Measurements from ENCODE around the gene ATAD2B.
A peak's percentile ranks its signal among the peaks of the same experiment; 100 is the strongest.
"Not testable (repeated sequence)": the region's sequence is repeated elsewhere in the genome, so short reads cannot be mapped to it uniquely, and the experiment has no call there.

The ATAD2B gene

DNA sequence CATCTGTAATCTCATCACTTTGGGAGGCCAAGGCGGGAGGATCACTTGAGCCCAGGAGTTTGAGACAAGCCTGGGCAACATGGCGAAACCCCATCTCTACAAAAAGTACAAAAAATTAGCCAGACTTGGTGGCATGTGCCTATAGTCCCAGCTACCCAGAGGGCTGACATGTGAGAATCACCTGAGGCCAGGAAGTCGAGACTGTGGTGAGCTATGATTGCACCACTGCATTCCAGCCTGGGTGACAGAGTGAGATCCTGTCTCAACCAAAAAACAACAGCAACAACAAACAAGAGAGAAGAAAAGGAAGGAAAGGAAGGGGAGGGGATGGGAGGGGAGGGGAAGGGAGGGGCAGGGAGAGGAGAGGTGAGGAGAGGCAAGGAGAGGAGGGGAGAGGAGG lies 203.9 kb downstream of the ATAD2B start:
- DNase-seq = not testable (repeated sequence)

DNA sequence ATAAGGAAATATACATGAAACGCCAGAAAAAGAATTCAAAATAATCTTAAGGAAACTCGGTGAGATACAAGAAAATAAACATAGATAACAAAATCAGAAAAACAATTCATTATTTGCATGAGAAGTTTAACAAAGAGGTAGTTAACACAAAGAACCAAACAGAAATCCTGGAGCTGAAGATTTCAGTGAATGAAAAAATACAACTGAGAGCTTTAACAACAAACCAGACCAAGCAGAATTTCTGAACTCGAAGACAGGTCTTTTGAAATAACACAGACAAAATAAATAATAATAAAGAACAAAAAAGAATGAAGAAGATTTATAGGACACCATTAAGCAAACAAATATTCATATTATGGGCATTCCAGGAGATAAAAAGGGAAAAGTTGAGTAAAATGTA lies 204.7 kb downstream of the ATAD2B start:
- no peak for DNase-seq

DNA sequence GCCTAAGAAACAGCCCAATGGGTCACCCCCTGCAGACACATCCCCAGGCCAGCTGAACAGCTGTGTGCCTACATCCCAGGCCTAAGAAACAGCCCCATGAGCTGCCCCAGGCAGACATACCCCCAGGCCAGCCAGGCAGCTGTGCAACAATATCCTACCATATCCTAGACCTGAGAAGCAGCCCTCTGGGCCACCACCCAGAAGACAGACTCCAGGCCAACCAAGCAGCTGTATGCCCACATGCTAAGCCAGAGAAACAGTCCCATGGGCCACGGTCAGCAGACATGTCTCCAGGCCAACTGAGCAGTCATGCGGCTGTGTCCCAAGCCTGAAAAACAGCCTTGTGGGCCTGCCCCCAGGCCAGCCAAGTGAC lies 205.5 kb downstream of the ATAD2B start:
- no peak for DNase-seq

GRCh38 chr2:23720705-23721453 lies 206.0 kb downstream of the ATAD2B start:
- DNase-seq = no peak

- no peak for DNase-seq
These were observed 207.2 kb downstream of the ATAD2B start for GRCh38 chr2:23719716-23720115.

- no peak for DNase-seq
These were observed 207.8 kb downstream of the ATAD2B start for GRCh38 chr2:23718931-23719700.

DNA sequence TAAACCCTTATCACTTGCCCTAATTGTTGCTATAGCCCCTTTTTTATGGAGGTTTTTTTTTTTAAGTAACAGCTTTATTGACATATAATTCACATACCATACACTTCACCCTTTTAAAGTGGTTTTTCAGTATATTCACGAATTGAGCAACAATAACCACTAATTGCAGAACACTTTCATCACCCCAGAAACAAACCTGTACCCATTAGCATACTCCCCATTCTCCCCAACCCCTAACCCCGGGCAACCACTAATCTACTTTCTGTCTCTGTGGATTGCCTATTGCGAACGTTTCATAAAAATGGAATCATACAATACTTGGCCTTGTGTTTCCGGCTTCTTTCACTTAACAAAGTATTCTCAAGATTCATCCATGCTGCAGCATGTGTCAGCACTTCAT lies 213.6 kb downstream of the ATAD2B start:
- no peak for DNase-seq

DNA sequence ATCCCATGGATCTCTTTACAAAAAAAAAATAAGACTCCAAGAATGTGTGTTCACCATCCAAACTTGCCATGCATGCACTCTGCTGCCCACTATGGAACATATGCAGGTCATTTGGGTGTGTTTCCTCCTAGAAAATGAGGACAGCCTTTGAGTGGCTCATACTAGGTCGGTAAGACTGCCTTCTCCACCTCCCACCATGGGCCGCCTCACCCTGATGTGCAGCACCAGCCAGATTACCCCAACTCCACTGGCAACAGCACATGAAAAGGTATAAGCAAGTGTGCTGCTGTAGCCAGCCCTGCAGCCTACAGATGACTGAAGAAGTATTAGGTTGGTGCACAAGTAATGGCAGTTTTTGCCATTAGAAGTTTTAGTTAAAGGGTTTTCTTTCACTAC lies 214.2 kb downstream of the ATAD2B start:
- DNase-seq = no peak

DNA sequence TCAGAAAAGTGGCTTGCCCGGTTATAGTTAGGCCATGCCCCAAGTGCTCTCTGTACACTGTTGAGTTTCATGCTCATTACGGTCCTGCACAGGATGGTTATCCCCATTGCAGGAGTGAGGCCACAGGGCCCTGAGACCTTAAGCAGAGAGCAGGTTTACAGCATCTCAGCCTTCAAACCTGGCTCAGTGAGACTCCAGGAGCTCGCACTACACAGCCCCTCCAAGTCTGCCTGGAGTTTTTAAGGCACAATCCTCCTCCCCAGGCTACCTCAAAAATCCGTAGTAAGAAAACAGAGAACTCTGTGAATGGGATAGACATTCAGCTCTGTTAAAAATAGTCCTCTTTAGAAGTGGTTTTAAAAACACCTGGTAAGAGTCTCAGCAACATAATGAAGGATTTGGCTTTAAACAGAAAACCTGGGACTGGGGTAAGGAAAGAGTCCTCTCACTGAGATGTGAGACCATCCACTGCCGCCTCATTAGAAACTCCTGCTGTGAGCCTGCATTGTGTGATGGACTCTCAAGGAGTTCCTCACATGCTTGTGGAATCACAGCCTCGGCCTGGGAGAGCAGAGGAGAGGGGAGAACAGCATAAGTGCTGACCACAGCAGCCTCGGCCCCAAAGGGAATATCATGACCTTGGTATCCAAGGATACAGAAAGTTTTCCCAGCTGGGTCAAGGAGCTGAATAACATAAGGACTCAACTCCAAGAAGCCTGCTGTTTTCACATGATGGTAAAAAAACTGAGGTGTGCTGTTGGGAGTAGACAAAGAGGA lies 214.8 kb downstream of the ATAD2B start:
- DNase-seq = no peak

DNA sequence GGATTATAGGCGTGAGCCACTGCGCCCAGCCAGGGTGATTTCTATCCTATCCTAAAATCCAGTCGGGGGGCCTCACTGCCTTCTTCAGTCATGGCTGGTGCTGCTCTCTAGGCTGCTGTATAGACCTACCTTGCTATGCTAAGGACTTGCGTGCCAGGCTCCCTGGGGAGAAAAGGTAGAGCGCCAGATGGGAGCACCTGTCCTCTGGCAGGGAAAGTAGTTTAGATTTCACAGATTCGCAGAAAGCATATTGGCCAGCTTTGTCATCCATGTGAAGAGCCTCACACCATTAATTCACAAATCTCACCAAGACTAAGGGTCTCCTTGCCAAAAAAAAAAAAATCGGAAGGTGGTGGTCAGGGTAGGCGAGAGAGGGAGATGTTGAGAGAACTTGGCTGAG lies 217.6 kb downstream of the ATAD2B start:
- DNase-seq = no peak

DNA sequence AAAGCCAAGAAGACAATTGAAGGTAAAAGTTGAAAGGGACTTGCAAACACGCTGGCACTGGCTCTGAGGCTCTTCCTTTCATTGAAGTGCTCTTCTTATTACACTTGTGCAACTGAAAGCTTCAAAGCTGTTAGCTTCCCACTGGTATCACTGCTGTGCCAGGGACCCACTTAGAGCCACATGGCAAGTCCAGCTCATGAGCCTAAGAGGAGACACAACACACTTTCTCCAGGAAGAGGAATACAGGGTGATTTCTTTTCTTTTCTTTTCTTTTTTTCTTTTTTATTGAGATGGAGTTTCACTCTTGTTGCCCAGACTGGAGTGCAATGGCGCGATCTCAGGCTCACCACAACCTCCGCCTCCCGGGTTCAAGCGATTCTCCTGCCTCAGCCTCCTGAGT lies 218.2 kb downstream of the ATAD2B start:
- no peak for DNase-seq

DNA sequence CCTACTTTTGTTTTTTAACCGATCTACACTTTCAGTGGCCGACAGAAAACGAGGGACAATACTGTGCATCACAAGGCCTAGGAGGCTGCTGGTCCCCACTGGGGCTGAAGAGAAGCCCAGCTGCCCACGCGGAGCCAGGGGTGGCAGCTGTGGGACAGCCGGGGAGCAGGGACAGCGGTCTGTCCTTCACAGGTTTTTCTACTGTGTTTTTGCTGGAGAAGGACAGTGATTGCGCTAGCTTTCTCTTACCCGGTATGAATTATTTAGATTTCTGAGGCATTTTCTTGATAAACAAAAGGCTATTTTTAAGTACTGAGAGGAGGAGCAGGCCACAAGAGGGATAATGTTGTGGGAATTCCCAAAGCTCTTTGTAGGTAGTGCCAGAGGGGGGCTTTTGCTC lies 219.8 kb downstream of the ATAD2B start:
- DNase-seq = no peak

- DNase-seq = no peak
These were observed 220.3 kb downstream of the ATAD2B start for GRCh38 chr2:23706613-23707078.

DNA sequence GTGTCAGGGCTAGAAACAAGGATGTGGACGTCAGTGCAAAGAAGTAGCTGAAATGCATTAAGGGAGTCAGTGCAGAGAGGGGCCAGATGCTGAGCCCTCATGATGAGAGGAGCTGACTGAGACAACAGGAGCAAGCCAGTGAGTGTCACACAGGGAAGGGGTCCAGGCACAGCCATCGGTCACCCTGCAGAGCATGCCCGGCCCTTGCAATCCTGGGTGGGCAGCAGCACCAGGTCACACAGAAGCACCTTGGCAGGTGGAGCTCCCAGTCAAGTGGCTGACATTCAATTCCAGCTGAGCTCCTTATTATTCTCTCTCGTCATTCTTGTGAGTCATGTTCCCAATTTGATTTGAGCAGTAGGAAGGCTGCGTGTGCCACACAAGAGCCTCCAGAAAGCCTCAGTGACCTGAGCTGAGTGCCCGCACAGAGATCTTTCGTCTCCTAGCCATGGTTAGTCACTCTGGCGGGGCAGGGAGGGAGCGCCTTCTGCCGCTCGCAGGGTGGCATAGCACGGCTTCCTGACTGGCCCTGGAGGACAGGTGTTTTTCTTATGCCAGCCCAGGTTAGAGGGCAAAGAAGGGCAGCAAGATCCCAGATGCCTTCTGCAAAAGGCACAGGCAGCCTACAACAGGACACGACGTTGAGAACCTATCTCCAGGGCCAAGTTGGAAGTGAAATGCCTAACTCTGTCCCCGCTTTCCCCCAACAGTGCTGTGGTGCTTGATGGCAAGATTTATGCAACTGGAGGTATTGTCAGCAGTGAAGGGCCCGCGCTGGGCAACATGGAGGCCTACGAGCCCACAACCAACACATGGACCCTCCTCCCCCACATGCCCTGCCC lies 220.9 kb downstream of the ATAD2B start:
- DNase-seq = no peak

DNA sequence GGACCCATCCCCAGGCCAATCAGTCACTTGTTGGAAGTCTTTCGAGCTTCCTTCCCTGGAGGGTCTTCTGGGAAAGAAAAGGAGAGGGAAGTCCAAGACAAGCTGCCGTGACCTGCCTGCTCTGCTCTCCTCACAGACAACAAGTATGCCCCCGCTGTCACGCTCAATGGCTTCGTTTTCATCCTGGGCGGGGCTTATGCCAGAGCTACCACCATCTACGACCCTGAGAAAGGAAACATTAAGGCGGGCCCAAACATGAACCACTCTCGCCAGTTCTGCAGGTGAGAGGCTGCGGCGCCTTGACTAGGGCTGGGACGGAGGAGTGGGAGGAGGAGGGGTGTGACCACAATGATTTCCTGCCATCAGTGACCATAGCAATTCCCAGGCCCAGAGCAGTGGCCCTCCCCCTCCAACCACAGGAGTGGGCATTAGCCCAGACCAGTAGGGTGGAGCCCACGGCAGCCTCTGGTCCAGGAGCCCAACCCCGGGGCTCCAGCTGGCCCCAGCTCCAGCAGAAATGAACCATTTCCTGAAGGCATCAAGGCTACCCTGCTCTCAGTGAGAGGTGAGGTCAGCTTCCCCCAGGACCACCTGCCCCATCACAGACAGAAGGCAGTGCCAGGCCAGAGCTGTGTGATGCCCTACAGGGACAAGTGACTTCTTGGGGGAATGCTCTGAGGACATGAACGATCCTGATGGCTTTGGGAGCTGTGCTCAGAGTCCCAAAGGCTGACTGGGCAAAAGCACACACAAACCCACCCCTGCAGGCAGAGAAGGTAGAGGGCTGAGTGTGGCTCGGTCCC lies 223.1 kb downstream of the ATAD2B start:
- DNase-seq = no peak

DNA sequence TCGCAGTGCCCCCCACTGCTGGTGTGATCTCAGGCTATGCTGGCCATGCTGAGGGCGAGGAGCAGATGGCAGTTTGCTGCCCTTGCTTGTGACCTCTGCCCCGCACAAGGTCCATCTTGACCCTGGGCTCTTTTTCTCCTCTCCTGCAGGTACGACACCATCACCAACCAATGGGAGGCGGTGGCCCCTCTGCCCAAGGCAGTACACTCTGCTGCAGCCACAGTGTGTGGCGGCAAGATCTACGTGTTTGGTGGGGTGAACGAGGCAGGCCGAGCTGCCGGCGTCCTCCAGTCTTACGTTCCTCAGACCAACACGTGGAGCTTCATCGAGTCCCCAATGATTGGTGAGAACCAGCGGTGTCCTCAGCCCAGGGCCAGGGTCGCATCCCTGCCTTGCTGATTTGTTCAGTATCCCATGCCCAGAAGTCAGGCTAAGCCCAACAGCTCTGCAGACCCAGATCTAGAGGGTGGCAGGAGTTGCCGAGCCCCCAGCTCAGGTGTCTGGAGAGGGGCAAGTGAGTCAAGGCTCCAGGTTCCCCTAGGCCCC lies 223.8 kb downstream of the ATAD2B start:
- DNase-seq = no peak

GRCh38 chr2:23700627-23701026 lies 226.3 kb downstream of the ATAD2B start:
- no peak for DNase-seq

DNA sequence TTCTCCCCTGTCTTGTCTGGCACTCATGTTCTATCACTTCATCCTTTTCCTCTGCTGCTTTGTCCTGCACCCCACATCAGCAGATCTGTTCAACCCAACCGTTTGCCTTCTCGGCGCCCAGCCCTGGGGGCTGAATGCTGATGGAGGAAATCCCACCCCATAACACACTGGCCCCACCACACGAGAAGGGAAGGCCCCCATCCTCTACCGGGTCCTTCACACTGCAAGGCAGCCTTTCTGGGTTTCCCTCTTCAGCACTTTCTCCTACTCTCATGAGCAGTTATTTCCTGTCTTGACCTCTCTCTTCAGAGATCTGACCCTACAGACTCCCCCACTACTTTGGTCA lies 227.4 kb downstream of the ATAD2B start:
- DNase-seq = no peak

DNA sequence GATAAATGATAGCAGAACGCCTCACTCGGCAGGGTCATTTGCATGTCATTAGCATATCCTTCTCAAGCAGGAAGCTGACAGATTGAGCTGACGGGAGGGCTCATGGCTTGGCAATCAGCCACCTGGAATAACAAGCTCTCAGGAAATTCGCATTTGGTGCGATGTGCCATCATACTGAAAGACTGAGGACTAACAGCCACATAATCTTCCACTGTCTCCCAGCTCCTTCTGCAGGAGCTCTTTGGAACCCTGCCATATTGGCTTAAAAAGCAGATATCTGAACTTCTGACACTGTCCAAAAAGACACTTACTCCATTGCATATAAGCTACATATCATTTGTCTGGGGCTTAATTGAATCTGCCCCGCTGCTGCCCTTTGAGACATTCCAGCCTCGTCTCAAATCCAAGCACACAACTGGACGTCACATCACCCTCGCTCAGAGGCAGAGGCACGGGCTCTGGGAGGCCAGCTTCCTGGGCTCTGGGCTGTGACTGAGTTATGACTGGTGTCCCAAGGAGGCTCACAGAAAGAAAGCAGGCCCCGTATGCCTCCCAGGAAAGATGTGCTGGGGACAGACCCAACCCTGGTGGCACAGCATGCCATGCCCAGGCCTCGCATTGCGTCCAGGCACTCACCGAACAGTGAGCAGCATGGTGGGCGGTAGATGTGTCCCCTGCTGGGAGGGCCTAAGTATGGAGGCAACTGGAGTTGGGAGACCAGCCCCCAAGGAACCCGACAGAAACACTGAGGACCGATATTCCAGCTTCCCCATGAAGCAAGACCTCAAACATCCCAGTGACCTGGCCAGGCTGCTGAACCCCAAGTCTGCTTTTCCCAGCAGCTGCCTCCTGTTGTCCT lies 228.0 kb downstream of the ATAD2B start:
- DNase-seq = peak; percentile 6
